GM18511 (cell line): ENCODE results near the gene JUP.
"Not testable (repeated sequence)": the region's sequence is repeated elsewhere in the genome, so short reads cannot be mapped to it uniquely, and the experiment has no call there.

Experiments used
- ATAC-seq: cut with Tn5 transposase; IDR thresholded peaks from one replicate; pipeline ENCODE4 v1.9.1; 2021; ENCODE audit warnings: mild to moderate bottlenecking, moderate library complexity; ENCODE audit not compliant: unreplicated experiment

Gene JUP

DNA sequence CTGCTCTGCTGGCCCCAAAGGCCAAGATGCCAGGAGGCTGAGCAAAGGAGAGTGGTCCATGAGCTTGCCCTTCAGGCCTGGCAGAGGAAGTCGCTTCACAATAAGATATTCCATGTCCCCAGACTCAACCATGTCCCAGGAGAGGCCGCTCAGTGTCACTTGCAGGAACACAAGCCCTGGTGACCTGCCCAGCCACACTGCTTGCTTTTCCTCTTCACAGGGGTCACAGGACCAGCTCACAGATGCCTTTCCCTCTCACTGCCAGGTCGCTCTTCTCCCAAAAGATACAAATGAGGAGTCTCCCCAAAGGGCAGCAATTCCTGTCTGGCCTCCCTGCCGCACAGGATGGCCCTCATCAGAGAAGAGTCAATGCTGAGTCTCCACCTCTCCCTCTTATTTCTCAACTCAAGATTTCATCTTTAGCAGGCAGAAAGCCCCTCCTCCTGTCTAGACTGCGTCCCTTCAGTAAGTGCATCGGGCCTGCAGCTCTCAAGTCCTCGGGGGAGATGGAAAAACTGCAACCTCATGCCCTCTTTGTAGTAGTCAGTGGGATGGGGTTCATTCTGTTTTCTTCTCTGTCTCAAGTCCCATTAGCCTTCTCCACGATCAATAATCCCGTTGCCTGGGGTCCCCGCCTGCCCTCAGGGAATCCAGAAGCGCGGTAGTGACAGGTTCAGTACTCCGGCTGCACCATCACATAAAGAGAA lies 5.0 kb downstream of the JUP start:
- ATAC-seq, result no peak

DNA sequence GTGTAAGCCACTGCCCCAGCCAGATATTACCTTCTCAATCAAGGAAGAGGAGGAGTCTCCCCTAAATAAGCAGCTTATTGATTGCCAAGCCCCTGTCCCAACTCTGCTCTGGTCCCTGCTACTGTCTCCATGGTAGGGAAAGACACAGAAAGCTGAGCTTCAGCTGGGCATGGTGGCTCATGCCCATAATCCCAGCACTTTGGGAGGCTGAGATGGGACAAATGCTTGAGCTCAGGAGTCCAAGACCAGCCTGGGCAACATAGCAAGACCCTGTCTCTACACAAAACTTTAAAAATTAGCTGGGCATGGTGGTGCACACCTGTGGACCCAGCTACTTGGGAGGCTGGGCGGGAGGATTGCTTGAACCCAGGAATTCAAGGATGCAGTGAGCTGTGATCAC lies 6.6 kb downstream of the JUP start:
- no peak for ATAC-seq

- ATAC-seq, result no peak
Measured at GRCh38 chr17:41777574-41778188, 8.8 kb downstream of the JUP start.

DNA sequence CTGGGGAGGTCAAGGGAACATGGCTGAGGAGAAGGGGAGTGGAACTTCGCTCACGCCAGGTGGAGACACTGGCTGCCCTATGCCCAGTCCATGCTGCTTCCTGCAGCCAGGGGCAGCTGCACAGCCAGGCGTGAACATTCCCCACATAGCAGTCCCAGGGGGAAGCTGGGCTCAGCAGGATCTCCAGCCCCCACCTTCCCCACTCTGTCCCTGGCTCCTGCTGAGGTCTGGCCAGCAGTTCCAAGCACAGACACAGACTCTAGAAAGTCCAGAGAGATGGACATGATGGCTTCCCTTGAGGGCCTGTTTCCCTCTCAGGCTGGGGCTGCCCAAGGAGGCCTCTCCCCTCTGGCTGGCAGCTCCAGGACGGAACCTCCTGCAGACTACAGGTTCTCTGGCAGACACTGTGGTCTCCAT lies 9.3 kb downstream of the JUP start:
- ATAC-seq, result no peak

DNA sequence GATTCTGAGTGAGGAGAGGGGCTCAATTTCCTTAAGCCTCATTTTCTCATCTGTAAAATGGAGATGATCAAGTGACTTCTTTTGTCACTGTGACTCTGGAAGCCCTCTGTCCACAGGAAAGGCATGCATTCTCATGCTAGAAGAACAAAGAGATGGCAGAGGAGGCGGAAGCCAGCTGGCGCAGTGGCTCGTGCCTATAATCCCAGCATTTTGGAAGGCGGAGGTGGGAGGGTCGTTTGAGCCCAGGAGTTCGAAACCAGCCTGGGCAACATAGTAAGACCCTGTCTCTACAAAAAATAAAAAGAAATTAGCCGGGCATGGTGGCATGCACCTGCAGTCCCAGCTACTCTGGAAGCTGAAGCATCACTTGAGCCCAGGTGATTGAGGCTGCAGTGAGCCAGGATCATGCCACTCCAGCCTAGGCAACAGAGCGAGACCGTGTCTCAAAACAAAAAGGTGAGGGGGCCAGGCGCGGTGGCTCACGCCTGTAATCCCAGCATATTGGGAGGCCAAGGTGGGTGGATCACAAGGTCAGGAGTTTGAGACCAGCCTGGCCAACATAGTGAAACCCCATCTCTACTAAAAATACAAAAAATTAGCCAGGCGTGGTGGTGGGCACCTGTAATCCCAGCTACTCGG lies 10.1 kb downstream of the JUP start:
- ATAC-seq, result not testable (repeated sequence)

- ATAC-seq, result no peak
Measured at GRCh38 chr17:41775394-41776226, 10.9 kb downstream of the JUP start.

GRCh38 chr17:41773731-41774193 lies 12.7 kb downstream of the JUP start:
- ATAC-seq, result no peak

GRCh38 chr17:41773190-41773588 lies 13.3 kb downstream of the JUP start:
- ATAC-seq, result no peak

GRCh38 chr17:41772586-41773189 lies 13.8 kb downstream of the JUP start:
- ATAC-seq, result no peak

DNA sequence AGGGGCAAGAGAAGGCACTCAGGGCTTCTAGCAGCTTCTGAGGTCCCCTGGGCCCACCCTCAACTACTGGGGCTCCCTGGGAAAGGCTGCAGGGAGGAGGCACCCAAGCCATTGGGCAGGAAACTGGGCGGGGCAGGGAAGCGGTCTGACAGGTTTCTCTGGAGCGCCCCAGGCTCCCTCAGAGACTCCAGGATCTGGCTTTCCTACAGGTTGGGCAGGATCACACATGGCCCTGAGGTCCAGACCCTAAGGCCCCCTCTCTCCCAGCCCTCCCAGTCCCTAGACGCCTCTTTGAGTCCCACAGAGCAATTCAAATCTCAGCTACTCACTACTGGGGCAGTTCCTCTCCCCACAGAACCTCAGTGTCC lies 14.3 kb downstream of the JUP start:
- no peak for ATAC-seq

- no peak for ATAC-seq
Measured at GRCh38 chr17:41771389-41772206, 14.9 kb downstream of the JUP start.

DNA sequence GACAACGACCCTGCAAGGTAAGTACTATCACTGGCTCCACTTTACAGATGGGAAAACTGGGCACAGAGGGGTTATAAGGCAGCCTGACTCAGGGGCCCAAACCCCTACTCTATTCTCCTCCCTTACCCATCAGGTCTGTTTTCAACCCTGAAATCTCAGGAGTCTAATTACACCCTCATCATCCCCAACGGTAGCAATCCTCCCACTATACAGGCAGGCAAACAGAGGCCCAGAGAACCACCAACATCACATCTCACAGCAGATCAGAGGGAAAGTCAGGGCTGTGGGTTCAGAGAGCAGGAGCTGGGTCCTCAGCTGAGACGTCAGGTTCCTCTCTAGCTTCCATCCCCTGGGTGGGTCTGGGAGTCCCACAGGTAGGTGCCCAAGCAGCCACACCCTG lies 16.5 kb downstream of the JUP start:
- no peak for ATAC-seq

GRCh38 chr17:41769346-41769862 lies 17.1 kb downstream of the JUP start:
- no peak for ATAC-seq

GRCh38 chr17:41768682-41769288 lies 17.7 kb downstream of the JUP start:
- ATAC-seq, result no peak

DNA sequence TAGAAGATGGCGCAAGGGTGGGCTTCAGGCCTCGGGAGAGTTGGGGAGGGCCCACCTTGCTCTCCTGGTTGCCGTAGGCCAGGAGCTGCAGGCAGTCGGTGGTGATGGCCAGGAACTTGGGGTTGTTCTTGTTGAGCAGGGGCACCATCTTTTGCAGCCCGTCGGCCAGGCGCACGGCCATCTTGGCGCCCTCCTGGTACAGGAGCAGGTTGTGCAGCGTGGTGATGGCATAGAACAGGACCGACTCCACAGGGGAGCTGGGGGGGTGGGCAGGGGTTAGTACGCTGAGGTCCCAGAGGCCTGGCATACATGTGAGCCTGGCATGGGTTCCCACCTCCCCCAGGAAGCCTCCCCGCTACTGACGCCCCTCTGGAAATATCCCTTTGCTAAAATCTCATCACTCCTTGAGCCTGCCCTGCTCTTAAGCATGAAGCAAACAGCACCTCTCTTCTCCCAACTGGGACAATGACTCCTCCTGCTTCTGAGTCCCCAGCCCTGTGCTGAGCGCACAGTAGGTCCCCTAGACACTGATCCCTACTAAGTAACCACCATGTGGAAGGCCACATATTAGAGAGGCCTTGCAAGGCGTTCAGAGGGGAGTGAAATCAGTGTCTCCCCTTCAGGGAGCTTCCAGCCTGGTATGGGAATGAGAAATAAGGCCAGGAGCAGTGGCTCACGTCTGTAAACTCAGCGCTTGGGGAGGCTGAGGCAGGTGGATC lies 19.0 kb downstream of the JUP start:
- ATAC-seq, result no peak

GRCh38 chr17:41766135-41766534 lies 20.4 kb downstream of the JUP start:
- ATAC-seq, result no peak

- ATAC-seq, result no peak
Measured at GRCh38 chr17:41763327-41763726, 23.2 kb downstream of the JUP start.

- no peak for ATAC-seq
Measured at GRCh38 chr17:41762841-41763240, 23.7 kb downstream of the JUP start.

GRCh38 chr17:41762391-41762790 lies 24.1 kb downstream of the JUP start:
- no peak for ATAC-seq
